OCI-LY3 (cell line): ENCODE data around the gene ANXA5.

Experiments
- CTCF ChIP-seq: fragments of 200-600, 300-600 bp; sonication (generic); IDR thresholded peaks from 2 replicates; pipeline ENCODE4 v1.5.1; 2014; ENCODE audit warnings: antibody characterized with exemption, low read length, low read depth
- EZH2phosphoT487 ChIP-seq: fragments of 200-600 bp; shearing (Covaris generic); IDR thresholded peaks from 2 replicates; pipeline ENCODE4 v1.6.1; 2018; ENCODE audit warnings: antibody characterized with exemption, mixed run types, low read depth

- TF ChIP-seq CTCF, result no peak
- no peak for TF ChIP-seq EZH2phosphoT487
Measured at GRCh38 chr4:121632636-121633035, 64.1 kb downstream of the ANXA5 start.
